ENCODE measurements around the gene SBK1.

SBK1 gene

GRCh38 chr16:28304214-28304613 lies 11.9 kb downstream of the SBK1 start:
- DNase-seq (ENCODE audit: extremely low read depth in 1 of 2, low read depth in 1 of 2): no peak

GRCh38 chr16:28307936-28308335 lies 15.6 kb downstream of the SBK1 start:
- DNase-seq (ENCODE audit: extremely low read depth in 1 of 2, low read depth in 1 of 2): no peak

- no peak for DNase-seq (ENCODE audit: extremely low read depth in 1 of 2, low read depth in 1 of 2)
Observed at GRCh38 chr16:28308794-28309584, 16.7 kb downstream of the SBK1 start.

- DNase-seq (ENCODE audit: extremely low read depth in 1 of 2, low read depth in 1 of 2): peak; percentile 76 to 90
Observed at GRCh38 chr16:28309811-28310311, 17.5 kb downstream of the SBK1 start.

GRCh38 chr16:28310796-28311195 lies 18.5 kb downstream of the SBK1 start:
- no peak for DNase-seq (ENCODE audit: extremely low read depth in 1 of 2, low read depth in 1 of 2)

- no peak for DNase-seq (ENCODE audit: extremely low read depth in 1 of 2, low read depth in 1 of 2)
Observed at GRCh38 chr16:28311413-28311812, 19.1 kb downstream of the SBK1 start.

- peak in 1 of 2 donors; percentile 33 for DNase-seq (ENCODE audit: extremely low read depth in 1 of 2, low read depth in 1 of 2)
Observed at GRCh38 chr16:28311913-28312312, 19.6 kb downstream of the SBK1 start.

GRCh38 chr16:28312327-28312726 lies 20.0 kb downstream of the SBK1 start:
- DNase-seq (ENCODE audit: extremely low read depth in 1 of 2, low read depth in 1 of 2): no peak

- DNase-seq (ENCODE audit: extremely low read depth in 1 of 2, low read depth in 1 of 2): no peak
Observed at GRCh38 chr16:28313587-28313986, 21.3 kb downstream of the SBK1 start.

- no peak for DNase-seq (ENCODE audit: extremely low read depth in 1 of 2, low read depth in 1 of 2)
Observed at GRCh38 chr16:28316054-28316453, 23.7 kb downstream of the SBK1 start.

GRCh38 chr16:28317040-28317880 lies 24.9 kb downstream of the SBK1 start:
- peak; percentile 54 to 74 for DNase-seq (ENCODE audit: extremely low read depth in 1 of 2, low read depth in 1 of 2)

- no peak for DNase-seq (ENCODE audit: extremely low read depth in 1 of 2, low read depth in 1 of 2)
Observed at GRCh38 chr16:28318042-28318744, 25.9 kb downstream of the SBK1 start.

- no peak for DNase-seq (ENCODE audit: extremely low read depth in 1 of 2, low read depth in 1 of 2)
Observed at GRCh38 chr16:28319476-28320022, 27.2 kb downstream of the SBK1 start.

- no peak for DNase-seq (ENCODE audit: extremely low read depth in 1 of 2, low read depth in 1 of 2)
Observed at GRCh38 chr16:28320023-28320561, 27.8 kb downstream of the SBK1 start.

- DNase-seq (ENCODE audit: extremely low read depth in 1 of 2, low read depth in 1 of 2): no peak
Observed at GRCh38 chr16:28320741-28321140, 28.4 kb downstream of the SBK1 start.

- DNase-seq (ENCODE audit: extremely low read depth in 1 of 2, low read depth in 1 of 2): peak in 1 of 2 donors; percentile 25
Observed at GRCh38 chr16:28321700-28322411, 29.5 kb downstream of the SBK1 start.

- DNase-seq (ENCODE audit: extremely low read depth in 1 of 2, low read depth in 1 of 2): no peak
Observed at GRCh38 chr16:28324235-28324886, 32.0 kb downstream of the SBK1 start.

- DNase-seq (ENCODE audit: extremely low read depth in 1 of 2, low read depth in 1 of 2): no peak
Observed at GRCh38 chr16:28324887-28325279, 32.6 kb downstream of the SBK1 start.

- peak; percentile 36 to 53 for DNase-seq (ENCODE audit: extremely low read depth in 1 of 2, low read depth in 1 of 2)
Observed at GRCh38 chr16:28326881-28327610, 34.7 kb downstream of the SBK1 start.

Data from stimulated activated CD8-positive, alpha-beta memory T cell treated with anti-CD3 and anti-CD28 coated beads, Interleukin-7, amount 100 ng/mL, for 48 hours (primary cell).